GM21529 (cell line): ENCODE measurements around the gene DAPK2.

Source experiments
- ATAC-seq: cut with Tn5 transposase; IDR thresholded peaks from one replicate; pipeline ENCODE4 v1.9.1; 2021; ENCODE audit not compliant: unreplicated experiment

DAPK2 gene

GRCh38 chr15:63945007-63945788 lies 101.1 kb downstream of the DAPK2 start:
- no peak for ATAC-seq

- no peak for ATAC-seq
These were observed 101.7 kb downstream of the DAPK2 start for GRCh38 chr15:63944681-63944955.

DNA sequence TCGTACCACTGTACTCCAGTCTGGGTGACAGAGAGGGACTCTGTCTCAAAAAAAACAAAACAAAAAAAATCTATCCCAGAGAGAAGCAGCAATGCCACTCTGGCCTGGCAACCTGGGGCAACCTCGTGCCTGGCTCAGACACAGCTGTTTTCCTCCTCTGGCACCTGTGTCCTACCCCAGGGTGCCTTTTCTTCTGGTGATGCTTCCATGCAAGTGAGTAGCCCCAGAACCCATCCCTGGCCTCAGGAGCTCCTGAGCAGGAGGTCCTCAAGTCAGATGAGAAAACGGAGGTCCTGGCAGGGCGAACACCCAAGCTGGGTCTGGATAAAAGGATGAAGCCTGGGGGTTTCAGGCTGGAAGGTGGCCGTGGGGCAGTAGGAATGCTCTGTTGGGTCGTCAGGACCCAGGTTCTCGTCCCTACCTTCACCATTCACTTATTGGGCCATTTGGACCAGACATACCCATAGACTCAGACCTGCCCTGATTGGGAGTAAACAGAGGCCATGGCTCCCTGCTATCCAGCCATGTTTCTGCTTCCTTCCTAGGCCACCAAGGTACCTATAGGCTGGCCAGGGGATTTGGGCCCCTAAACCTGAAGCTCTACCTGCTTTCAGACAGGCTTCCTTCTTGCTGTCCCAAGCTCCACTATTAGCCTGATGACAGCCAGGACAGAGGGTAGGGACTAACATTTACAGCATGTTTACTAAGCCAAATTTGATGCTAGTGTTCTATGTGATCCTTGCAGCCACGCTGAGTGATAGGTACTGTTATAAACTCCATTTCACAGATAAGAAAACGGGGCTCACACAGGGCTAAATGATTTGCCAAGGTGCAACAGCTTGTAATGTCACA lies 102.2 kb downstream of the DAPK2 start:
- ATAC-seq, result no peak

- ATAC-seq, result no peak
These were observed 103.6 kb downstream of the DAPK2 start for GRCh38 chr15:63942486-63943365.

DNA sequence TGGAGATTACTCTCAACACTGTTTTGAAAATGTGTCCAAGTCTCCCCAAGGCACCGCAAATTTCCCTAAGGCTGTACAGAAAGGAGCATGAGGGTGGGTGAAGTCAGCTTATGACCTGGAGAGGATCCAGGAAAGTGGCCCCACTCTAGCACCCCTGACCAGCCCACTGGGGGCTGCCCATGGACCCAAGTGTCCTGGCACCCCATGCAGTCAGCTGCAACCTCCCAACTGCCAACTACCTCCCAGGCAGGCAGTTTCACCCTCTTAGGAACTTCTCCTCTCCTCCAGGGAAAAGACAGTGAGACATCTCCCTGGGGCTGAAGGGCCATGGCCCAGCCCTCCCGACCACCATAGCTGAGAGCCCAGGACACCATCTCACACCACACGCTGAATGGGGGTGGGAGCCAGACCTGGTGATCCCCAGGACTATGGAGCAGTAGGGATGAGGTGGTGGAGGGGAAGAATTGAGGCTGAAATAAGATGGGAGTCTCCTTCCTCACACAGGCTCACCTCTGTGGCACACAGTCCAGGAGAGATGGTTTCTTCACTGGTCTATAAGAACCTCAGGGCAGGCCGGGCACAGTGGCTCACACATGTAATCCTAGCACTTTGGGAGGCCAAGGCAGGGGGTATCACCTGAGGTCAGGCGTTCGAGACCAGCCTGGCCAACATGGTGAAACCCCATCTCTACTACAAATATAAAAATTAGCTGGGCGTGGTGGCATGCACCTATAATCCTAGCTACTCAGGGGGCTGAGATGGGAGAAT lies 104.4 kb downstream of the DAPK2 start:
- no peak for ATAC-seq

DNA sequence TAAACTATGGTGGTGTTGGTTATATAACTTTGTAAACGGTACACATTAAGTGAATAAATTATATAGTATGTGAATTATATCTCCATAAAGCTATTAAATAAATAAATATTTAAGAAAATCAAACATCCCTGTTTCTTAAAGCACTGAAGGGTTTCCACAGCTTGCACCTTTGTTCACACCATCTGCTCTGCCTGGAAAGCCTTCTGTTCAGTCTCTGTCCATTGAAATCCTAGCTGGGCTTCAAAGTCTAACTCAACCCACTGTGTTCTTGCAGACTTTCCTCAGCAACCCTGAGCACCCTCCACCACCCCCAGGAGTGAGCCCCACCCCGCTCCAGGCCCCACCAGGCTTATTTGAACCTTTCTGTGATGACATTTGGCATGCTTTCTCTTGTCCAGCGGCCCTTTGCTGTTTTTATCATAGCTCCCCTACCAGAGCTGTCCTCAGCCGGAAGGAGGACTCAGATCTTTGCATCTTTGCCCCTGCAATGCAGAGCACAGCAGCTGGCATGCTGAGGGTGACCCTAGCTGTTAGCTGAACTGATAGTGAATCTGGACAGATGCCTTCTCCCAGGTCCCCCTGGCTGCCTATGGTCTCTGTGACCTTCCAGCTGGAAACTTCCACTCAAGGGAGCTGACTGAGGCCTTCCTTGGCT lies 105.2 kb downstream of the DAPK2 start:
- ATAC-seq, result no peak

DNA sequence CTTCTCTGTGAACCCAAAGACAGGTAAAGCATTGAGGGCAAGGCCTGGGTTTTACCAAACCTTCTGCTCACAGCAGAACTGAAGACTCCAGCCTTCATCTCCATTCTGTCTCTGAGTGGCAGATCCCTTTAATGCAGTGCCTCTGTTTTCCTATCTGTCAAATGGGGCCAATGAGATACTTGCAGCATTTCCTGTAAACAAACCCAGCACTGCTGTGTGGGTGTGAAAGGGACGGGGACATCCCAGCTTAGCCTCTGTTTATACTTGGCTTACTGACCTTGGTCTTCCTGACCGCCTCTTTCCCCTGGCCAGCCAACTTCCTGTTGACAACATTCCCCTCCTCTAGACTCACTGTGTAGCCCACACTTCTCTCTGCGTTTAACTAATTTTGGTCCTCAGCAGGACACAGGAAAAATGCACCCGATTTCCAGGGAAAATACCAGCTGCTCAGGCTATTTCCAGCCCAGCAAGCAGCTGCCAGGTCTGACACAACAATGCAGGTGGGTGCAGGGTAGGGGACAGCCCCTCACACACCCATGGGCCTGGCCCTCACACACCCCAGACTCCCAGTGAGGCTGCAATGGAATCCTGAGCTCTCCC lies 106.7 kb downstream of the DAPK2 start:
- no peak for ATAC-seq

DNA sequence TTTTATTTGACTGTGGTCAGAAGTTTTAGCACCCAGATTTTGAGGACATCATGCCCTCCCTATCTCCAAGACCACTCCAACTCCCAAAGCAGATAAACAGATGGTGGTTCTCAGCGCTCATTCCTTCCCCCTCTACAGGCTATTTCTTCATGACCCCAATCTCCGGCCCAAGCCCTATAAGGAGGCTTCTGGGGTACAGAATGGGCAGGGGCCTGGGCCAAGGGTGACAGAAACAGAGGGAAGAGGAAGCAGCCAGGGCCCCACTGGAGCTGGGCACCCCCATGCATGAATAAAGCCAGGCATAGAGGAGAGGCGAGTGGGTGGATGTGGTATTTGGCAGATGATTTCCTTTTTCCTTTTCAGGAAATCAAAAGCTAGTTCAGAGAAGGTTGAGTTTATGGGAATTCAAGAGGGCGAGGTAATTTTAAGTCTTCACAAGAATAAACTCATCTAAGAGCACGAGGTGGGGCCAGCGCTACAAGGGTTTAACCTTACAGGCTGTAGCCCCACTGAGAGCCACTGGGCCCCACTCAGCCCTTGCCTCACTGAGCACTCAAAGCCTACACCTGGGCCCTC lies 107.7 kb downstream of the DAPK2 start:
- no peak for ATAC-seq

DNA sequence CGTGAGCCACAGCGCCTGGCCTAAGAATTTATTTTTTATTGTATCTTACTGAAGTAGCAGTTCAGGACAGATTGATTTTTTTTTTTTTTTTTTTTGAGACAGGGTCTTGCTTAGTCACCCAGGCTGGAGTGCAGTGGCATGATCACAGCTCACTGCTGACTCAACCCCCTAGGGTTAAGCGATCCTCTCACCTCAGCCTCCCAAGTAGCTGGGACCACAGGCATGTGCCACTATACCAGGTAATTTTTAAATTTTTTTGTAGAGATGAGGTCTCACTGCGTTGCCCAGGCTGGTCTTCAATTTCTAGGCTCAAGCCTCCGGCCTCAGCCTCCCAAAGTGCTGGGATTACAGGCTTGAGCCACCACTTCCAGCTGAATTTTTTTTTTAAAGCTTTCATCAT lies 112.8 kb downstream of the DAPK2 start:
- no peak for ATAC-seq

DNA sequence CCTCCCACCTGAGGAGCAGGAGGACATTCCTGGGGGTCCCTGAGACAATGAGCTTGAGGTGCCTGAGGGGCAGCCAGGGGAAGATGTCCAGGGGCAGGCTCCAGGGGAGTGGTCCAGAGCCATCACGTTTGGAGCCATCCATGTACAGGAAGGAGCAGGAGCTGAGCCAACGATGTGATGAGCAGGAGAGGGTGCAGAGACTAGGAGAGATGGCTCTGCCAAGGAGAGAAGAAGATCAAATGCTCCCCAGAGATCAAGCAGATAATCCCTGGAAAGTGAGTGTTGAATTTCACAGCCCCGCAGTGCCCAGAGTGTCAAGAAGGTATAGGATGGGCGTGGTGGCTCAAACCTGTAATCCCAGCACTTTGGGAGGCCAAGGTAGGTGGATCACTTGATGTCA lies 114.7 kb downstream of the DAPK2 start:
- no peak for ATAC-seq

GRCh38 chr15:63930034-63930433 lies 116.3 kb downstream of the DAPK2 start:
- ATAC-seq, result no peak

GRCh38 chr15:63928185-63928842 lies 118.0 kb downstream of the DAPK2 start:
- ATAC-seq, result no peak

DNA sequence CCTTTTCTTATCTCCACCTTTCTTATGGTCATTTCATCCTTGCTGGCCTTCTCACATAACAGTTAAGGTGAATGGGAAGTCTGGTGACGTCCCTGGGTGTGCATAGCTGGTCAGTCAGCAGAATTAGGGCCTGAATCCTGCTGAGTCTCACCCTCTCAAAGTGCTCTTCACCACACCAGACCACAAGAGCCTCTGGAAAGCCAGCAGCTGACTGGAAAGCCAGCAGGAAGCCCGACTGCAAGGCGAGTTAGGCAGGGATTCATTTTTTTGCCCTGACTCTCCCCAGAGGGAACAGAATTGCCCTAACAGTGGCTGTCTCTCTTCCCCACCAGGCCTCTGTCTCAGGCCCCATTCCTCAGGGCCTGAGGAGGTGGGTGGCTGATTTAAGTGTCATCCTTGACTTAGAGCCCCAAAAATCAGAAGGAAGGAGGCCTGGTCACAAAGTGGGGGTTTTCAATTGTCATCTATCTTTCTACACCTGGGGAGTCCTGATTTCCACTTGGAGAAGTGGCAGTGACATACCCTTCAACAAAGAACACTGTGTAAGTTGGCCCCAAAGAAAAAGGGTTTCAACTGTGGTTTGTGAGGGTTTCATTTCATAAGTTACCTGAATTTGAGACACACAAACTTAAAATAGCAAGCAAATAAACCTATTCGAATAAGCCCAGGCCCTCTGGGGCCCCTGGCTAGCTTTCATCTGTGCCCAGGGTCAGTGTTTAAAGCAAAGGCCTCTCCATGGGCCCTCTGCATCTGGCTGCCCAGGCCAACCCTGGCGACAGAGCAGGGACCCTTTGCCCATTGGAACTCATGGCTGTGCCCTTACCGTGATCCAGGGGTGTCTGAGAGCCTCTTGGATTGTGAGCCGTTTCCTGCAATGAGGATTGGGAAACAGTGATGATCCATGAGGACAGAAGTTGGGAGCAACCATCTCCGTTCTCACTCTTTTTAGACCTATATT lies 122.0 kb downstream of the DAPK2 start:
- ATAC-seq, result no peak

GRCh38 chr15:63922916-63923315 lies 123.4 kb downstream of the DAPK2 start:
- ATAC-seq, result no peak

- no peak for ATAC-seq
These were observed 123.9 kb downstream of the DAPK2 start for GRCh38 chr15:63922261-63922904.

- ATAC-seq, result no peak
These were observed 125.6 kb downstream of the DAPK2 start for GRCh38 chr15:63920504-63921175.

- no peak for ATAC-seq
These were observed 127.4 kb downstream of the DAPK2 start for GRCh38 chr15:63918901-63919348.
